GM19397 (cell line): Measurements from ENCODE around the gene IL1RAPL1.
"Not testable (repeated sequence)": the region's sequence is repeated elsewhere in the genome, so short reads cannot be mapped to it uniquely, and the experiment has no call there.

Experiments used
- ATAC-seq: cut with Tn5 transposase; IDR thresholded peaks from one replicate; pipeline ENCODE4 v1.9.1; 2021; ENCODE audit warnings: mild to moderate bottlenecking, moderate library complexity; ENCODE audit not compliant: unreplicated experiment

IL1RAPL1 gene

DNA sequence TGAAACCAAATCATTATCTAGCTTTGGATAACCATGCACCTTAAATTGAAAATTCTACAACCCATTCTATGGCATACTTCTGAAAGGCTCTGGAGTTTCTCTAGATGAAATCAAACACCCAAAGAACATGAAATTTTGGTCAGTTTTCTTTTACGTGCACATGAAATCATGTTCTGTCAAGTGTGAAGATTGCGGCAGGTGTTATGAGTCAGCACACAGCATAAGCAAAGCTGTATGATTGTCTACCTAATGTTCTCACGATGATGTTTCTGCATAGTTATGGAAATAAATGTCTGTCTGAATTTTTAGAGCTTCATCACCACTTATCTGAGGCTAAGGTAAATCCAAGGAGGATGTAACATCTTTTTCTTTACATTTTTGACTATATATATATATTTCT lies 495.3 kb downstream of the IL1RAPL1 start:
- ATAC-seq = no peak

DNA sequence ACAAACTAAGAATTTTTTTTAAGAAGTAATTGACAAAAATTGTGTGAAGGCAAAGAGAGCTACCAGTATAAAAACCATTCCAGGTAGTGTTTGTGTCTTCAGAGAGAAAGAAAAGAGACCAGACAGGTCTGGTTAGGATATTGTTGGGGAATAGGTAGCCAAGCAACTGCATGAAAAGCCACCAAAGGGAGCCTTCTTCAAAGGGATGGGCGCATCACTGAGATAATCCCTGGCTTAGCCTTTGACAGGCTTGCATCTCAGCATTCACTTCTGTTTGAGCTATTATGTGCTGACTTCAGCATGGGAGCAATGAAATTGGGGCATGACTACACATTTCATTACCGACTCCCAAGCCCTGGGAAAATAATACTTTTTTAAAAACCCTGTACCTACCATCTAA lies 496.6 kb downstream of the IL1RAPL1 start:
- ATAC-seq = no peak

DNA sequence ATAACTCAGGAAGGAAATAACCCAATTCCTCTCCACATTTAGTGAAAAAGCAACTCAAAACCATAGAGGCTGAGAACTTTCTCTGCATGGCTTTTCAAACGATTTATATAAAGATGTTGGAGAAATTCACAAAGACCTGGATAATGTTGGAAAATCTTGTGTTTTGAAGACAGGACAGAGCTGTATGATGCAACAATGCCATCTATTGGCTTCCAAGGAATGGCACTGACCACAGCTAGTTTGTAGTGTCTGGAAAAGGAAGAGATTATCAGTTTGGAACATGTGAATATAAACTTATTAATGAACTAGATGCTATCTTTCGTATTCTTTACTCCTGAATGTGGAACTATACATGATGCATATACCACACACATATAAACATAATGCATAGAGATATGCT lies 503.6 kb downstream of the IL1RAPL1 start:
- no peak for ATAC-seq

DNA sequence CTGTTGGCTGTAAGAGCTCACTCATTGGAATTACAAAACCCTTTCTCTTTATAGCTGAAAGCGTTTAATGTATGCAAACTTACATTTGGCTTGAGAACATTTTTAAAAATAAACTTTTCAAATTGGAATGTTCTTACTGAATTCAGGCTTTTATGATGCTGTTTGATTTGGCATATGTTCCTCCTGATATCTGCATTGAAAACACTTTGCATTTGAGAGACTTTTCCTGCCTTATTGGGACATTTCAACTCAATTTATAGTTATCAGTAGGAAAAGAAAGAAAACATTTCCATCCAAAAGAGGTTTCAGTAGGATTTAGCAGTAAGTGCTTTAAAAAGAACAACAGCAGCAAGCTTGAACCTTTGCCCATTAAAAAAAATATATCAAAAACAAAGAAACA lies 520.0 kb downstream of the IL1RAPL1 start:
- ATAC-seq = no peak

DNA sequence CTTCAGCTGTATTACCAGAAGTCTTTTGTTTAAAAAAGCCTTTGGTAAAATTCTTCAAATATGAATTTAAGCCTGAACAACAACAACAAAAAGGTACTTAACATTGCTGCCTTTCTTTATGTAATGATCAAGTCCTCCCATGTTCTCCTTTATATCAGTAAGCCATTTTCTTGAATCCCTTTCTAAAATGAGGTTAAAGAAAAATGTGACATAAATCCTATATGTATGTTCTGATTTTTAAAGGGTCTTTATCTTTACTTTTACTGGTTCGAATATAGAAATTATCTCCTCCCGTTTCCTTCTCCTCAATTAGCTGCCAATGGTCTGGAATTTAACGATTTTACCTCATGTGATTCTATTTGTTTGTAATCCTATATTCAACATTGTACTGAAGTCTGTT lies 522.8 kb downstream of the IL1RAPL1 start:
- no peak for ATAC-seq

DNA sequence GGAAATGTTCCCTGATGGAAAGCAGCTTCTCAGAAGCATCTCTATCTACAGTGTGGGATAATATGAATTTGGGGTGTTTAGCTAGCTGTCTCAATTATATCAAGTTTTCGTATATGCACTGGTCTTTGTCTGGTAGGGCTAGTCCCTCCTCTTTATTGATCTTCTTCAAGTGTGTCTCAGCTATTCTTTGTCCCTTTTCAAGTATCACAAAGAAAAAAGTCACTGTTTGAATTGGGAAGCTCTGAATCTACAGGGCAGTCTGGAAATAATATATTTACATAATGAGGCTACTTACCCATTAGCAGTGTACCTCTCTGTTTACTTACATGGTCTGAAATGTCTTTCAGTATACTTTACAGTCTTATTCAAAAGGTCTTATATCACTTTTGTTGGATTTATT lies 526.0 kb downstream of the IL1RAPL1 start:
- ATAC-seq = no peak

DNA sequence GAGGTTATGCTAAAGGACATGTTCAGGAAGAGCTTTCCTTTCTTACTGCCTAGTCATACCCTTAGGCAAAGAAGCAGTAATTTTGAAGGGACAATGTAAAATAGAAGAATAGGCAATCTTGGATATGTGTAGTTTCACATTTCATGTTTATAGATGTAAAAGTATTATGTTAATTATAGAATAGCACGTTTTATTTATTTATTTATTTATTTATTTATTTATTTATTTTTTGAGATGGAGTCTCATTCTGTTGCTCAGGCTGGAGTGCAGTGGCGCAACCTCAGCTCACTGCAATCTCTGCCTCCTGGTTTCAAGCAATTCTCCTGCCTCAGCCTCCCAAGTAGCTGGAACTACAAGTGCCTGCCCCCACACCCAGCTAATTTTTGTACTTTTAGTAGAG lies 535.6 kb downstream of the IL1RAPL1 start:
- not testable (repeated sequence) for ATAC-seq

DNA sequence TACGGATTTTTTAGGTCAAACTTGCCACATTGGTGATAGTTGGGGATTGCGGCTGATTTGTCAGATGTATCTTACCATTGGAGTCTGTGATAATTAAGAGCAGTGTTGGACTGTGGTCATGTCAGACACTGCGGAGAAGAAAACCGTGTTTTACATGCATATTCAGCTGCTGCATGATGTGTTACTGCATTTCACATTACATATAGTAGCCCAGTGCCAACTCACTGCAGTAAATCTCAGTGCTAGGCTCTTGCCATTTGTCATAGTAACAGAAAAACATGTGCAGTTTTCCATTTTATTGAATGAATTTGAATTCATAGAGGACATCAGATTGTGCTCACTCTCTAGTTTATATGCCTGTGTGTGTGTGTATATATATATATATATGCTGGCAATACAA lies 543.7 kb downstream of the IL1RAPL1 start:
- ATAC-seq = no peak

DNA sequence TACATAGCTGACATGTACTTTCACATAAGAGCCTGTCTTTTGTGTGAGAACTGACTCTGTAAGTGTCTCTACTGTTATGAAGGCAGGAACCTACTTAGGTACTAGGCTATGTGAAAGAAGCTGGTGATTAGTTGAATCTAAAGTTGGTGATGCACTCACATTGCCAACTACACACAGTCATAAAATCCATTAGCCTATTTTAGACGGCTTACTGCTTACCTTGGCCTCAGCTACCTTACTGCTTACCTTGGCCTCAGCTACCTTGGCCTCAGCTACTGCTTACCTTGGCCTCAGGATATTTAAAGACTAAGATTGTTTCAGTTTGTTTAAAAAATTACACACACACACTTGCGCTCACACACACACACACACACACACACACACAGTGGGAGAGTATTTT lies 549.7 kb downstream of the IL1RAPL1 start:
- ATAC-seq = no peak

DNA sequence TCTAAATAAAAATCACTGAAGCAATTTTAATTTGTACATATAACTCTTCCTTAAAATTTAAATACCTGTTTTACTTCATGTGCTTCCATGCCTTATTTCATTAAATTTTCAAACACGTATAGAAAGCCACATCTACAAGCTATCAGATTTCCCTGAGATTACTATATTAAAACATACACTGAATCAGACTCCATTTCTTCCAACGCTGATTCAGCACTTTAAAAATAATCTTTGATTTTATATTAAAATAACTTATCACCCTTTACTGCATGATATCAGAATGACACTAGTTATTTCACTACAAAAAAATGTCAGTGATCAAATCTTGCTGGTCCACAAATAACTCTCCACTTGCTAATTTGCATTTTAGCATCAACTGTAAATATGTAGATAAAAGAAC lies 550.8 kb downstream of the IL1RAPL1 start:
- ATAC-seq = no peak

DNA sequence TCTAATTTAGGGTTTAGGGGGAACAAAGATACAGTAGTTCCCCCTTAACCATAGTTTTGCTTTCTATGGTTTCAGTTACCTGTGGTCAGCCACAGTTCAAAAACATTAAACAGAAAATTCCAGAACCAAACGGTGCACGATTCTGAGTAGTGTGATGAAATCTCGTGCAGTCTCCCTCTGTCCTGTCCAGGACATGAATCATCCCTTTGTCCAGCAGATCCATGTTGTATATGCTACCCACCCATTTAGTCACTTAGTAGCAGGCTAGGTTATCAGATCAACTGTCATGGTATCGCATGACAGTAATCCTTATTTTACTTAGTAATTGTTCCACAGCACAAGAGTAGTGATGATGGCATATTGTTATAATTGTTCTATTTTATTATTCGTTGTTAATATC lies 556.1 kb downstream of the IL1RAPL1 start:
- ATAC-seq = no peak

DNA sequence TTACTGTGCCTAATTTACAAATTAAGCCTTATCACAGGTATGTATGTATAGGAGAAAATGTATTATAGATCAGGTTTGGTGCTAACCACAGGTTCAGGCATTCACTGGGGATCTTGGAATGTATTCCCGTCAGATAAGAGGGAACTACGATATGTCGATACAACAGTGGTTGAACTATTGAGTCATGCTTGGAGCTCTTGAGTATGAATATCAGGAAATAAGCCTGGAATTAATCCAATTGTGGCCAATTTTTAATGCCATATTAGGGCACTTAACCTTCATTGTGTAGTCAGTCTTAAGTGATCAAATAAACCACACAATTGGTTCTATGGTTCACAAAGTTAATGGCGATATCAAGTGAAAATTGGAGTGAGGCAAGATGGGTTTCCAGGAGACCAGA lies 556.5 kb downstream of the IL1RAPL1 start:
- ATAC-seq = no peak

DNA sequence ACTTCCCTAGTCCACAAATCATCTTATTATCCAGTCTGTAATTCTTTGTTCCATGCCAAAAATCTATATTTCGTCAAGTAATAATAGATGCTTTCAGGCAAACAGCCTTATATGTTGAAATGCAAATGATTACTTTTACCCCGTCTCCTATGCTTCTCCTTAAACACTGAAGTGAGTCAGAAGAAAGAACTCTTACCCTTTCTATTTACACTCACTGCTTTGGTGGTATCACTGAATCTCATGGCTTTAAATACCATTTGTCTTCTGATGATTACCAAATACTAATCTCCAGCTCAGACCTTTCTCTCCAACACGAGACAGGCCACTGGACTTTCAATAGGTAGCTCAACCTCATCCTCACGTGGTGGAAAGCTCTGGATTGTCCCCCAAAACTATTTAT lies 558.1 kb downstream of the IL1RAPL1 start:
- no peak for ATAC-seq

DNA sequence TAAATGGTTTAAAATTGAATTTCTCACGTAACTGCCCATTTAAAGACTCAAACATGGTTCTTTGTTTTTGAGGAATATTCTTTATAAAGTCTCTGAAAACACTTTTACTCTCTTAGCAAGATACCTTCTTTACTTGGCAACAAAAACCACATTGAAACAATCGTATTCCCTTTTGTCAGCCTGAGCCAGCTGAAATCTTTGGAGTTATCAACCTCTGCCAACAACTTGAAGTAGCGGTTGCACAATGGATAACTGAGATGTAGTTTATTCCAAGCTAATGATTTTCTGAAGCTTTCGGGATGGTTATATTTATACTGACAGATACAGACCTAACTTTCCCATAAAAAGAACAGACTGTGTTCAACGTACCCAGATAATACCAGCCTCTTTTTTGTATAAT lies 561.3 kb downstream of the IL1RAPL1 start:
- no peak for ATAC-seq

DNA sequence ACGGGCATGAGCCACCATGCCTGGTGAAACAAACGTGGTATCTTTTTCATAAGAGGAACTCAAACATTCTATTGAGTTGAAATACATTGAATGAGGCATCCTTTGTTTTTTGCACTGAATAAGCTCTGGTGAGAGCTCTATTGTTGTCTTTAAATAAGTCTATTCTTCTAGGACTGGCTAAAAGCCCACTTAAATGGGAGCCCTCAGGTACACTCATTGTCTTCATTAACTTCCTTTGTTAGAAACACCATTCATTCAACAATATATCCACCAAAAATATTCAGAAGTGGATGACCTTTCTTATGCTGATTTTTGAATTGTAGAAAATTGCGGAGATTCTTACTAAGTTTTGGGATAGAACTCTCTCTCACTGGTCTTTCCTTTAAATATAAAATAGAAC lies 568.0 kb downstream of the IL1RAPL1 start:
- ATAC-seq = no peak

DNA sequence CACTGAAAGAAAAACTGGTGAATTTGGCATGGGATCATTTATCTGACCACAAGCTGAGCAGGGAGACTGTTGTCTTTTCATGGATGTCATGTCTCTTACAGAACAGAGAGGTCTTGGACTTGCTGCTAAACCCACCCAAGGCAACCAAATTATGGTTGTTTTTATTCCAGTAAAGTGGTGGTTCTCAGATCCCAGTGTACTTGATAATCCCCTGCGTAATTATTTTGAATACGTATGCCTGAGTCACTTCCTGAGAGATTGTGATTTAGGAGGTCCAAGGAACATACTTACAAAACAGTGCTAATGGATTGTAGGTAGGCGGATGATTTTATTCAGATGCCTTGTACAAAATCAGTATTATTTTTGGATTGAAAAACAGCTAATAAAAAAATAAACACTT lies 585.6 kb downstream of the IL1RAPL1 start:
- no peak for ATAC-seq

DNA sequence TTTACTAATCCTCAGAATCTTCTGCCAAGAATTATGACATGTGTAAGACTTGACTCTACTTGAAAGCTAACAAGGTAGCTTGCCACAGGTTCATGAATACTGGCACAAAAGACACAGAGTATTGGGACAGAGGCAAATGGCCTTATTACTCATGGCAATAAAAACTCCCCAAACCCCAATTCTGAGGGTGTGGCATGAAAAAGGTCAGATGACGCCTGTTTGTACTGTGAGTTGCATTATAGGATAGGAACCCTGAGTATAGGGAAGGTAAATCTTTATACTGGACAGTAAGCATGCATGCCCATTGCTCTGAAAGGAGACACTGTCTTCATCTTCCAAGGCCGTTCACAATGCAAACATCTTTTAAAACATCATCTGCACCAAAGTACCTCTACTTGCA lies 600.0 kb downstream of the IL1RAPL1 start:
- no peak for ATAC-seq

DNA sequence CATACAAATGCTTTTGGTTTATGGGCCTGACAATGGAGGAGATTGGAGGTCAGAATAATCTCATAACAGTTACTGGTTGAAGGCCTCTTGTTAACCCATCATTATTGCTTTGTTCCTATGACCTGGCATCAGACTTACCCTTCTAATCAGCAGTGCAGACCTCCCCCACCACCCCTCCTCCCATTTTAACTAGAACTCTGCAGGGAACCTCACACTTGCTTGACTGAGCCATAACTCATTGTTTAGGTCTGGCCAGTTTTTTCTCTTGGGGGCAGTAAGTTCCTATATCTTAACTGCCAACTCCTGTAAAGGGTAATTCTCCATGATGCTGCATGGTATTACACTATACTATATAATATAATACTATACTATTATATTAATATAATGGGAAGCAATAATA lies 609.3 kb downstream of the IL1RAPL1 start:
- no peak for ATAC-seq

DNA sequence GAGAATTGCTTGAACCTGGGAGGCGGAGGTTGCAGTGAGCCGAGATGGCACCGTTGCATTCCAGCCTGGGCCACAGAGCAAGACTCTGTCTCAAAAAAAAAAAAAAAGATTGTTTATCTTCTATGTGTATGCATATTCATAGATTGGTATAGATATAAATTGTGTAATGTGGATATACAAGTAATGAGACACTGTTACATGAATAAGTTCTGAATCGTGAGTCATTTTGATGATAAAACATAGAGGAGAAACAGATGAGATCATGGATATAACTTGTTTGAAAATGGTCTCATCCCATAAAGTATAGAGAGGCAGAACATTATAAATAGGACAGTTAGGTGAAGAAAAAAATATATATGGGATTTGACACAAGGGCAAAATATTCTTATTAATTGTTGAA lies 628.0 kb downstream of the IL1RAPL1 start:
- ATAC-seq = no peak

DNA sequence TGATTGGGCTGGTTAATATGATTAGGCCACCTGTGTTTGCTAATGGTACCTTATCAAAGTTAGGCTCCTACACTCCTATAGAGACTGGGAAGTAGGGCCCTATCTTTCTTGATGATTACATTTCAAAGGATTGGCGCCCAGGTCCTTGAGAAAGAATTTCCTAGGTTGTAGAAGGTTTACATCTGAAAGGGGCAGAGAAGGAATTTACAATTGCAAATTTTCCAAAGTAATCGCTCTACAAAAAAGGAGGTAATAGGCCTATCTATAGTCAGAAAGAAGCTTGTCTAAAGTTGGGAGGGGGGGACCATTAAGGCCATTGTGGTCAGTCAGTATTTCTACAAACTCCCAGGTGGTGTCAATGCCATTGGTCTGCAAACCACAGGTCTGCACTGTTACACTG lies 638.4 kb downstream of the IL1RAPL1 start:
- ATAC-seq = no peak

DNA sequence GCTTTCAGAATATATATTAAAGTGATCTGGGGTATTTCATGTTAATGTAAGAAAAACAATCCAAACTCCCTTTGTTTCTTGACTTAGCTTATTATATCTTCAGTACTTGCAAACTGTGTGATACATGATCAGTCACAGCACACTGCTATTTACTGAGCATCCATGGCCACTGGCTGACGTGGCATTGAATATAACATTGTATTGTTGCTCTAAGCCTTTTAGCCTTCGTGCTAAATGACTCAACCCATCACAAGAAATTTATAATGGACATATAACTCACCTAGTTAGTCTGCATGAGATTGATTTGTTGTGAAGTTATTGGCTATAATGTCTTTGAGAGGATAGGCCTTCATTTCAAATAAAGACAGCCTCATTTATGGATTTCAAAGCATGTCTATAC lies 642.6 kb downstream of the IL1RAPL1 start:
- ATAC-seq = no peak

DNA sequence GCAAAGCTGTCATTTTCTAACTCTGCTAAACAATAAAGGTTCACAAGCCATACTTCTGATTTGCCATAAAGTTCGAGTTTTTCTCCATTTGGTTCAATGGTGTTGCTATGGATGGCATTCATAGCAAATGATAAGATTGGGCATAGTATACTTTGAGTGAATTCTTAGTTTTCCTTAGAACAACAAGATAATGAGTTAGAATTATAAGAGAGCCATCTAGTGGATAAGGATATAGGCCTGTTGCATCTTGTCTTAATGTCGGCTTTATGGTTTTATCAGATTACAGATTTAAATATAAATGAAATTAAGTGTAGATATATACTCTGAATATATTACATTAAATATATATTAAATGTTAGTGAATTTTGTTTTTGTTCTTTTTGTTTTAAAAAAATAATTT lies 644.6 kb downstream of the IL1RAPL1 start:
- ATAC-seq = no peak

DNA sequence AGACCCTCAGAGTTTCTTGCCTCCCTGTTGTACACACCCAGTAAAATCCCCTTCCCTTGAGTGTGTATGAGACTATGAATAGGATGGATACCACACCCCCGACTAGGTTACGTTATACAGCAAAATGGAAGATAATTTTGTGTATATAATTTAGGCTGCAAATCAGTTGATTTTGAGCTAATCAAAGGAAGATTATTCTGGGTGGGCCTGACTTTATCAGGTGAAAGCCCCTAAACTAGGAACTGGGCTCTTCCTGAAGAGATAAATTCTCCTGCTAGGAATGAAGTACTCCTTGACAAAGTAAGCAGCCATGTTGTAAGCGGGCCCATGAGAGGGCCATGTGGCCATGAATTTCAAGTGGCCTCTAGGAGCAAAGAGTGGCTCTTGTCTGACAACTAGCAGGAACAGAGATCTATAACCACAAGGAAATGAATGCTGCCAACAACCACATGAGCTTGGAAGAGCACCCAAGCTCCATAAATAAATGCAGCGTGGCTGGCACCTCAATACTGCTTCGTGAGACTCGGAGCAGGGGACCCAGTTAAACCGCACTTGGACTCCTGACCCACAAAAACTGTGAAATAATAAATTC lies 646.4 kb downstream of the IL1RAPL1 start:
- ATAC-seq = no peak

DNA sequence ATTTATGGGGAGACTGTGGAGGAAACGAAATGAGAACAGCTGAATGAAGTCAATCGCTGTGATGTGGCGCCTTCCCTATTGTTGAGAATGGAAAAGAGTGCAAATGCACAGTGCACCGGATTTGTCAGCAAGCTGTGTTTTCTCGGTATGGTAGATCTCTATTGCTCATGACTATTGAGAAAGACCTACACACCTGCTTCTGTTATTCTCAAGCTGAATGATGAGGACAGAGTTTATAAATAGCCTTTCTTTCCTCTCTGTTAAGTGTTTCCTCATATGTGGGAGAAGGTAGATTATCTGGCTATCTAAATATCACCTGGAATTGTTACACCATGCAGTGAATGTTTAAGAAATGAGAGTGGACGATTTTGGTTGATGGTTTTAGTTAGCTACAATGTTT lies 650.7 kb downstream of the IL1RAPL1 start:
- no peak for ATAC-seq
